Body of pancreas (tissue), 4 donors: ENCODE measurements around the gene CD58.

Source experiments
- CTCF ChIP-seq, 7 experiments: fragments of 450-650 bp in 4 of 7; fragments of 200-600 bp in 3 of 7; sonication (generic) in 3 of 7; IDR thresholded peaks; one replicate each; pipeline ENCODE4 v1.5.1; 2016 to 2019; ENCODE audit warnings: antibody characterized with exemption in 7 of 7
- POLR2A ChIP-seq, 3 donors: fragments of 450-650 bp; IDR thresholded peaks; one replicate each; pipeline ENCODE4 v1.6.1; 2016; ENCODE audit warnings: antibody characterized with exemption in 3 of 3, mild to moderate bottlenecking in 2 of 3

DNA sequence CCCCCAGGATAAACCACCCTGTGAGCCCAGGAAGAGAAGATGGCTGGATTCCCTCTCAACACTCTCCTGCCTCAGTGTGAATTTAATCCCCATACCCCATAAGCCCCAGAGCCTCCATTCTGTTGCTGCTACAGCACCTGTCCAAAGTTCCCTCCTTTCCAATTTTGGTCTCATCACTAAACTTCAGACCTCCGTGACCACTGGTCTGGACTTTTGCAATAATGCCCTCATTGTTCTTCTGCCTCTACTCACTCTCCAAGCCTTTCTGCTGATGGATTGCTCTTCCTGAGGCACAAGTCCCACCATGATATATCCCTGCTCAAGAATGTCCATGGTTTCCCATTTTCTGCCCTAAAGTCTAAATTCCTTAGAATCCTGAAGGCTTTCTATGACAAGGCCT, 83.2 kb downstream of the CD58 start:
- no peak for TF ChIP-seq POLR2A (IDR thresholded peaks at IDR 0.05)
- TF ChIP-seq CTCF (IDR thresholded peaks at IDR 0.05): no peak
